HT-29 (cell line): ENCODE results near the gene GTF2A1. TPM values are rescaled to one million over a fixed set of nuclear protein-coding genes. Genes with fewer than 3 reads are reported as not detected.

ENCODE experiments used
- DNase-seq: peaks from one replicate; pipeline ENCODE4 v3.0.0-alpha.2; 2015; ENCODE audit warnings: low spot score
- small RNA-seq: library from RNA; depleted of rRNA; stranded (forward); fragments of <200 nt; gene quantifications from one replicate; pipeline ENCODE3, GENCODE V24; 2014
- total RNA-seq: library from RNA; depleted of rRNA; stranded (reverse); fragments of >200 nt; shearing (Covaris generic); gene quantifications from 2 replicates; pipeline ENCODE4 v1.2.3, GENCODE V29; 2014; rRNA removed

Gene GTF2A1
- total RNA-seq, 1 experiment from 2014 or later = 15.4 TPM

DNA sequence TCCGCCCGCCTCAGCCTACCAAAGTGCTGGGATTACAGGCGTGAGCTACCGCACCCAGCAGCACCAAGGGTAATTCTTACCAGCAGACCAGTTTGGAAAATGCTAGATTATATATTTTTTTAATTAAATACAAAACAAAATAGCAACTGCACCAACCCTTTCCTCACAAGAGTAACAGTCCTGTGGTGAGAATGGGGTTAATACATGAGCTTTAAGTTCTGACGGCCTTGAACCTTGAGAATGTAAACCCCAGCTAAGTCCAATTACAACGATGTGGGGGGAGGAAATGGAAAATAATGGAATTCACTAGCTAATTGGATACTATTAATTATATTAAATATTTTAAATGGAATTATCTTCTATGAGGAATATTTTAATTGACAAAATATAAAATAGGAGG, 82.3 kb downstream of the GTF2A1 start:
- no peak for DNase-seq

DNA sequence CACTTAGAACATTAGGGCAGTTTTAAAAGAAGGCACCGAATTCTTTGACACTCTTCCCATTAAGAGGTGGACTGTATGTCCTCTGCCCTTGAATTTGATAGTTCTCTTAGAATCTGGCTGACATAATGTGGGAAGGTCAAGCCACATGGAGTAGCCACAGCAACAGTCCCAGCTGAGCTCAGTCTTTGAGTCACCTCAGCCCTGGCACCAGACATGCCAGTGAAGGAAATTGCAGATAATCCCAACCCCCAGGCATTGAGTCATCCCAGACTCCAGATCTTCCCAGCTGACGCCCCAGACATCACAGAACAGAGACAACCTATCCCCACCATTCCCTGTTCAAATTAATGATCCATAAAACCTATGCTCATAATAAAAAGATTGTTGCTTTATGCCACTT, 83.4 kb downstream of the GTF2A1 start:
- no peak for DNase-seq

DNA sequence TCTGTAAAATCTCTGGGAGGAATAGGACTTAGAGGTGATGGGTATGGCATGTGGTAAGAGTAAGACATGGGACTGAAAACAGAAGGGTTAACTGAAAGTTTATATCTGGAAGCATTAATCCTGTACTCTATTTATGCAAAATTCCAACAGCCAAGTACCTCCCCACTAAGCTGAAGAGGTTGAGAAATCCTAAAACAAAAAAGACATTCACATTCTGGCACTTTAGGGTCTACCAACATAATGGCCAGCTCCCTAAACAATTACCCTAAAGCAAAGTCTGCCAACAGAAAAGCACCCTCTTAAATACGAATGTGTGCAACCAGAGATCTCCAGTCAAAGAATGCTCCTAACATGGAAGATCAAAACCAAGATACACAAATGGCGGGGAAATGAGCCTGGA, 87.4 kb downstream of the GTF2A1 start:
- no peak for DNase-seq

DNA sequence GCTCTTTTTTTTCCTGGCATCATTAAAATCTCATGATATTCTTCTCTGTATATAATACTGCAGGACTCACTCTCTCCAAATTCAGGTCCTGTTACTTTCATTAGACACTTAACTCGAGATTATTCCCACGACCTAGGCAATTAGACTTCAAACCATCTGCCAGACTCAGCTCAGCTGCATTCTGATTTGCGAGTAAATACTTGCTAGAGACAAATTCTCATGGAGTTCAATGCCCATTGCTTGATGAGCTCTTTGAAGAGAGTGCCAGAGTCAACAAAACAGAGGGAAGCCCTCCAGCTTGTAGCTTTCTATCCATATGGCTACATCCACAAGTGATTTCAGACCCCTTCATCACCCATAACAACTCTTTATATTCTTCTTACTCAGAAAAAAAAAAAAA, 88.3 kb downstream of the GTF2A1 start:
- no peak for DNase-seq

- DNase-seq = no peak
Observed at GRCh38 chr14:81129242-81129641, 91.5 kb downstream of the GTF2A1 start.

DNA sequence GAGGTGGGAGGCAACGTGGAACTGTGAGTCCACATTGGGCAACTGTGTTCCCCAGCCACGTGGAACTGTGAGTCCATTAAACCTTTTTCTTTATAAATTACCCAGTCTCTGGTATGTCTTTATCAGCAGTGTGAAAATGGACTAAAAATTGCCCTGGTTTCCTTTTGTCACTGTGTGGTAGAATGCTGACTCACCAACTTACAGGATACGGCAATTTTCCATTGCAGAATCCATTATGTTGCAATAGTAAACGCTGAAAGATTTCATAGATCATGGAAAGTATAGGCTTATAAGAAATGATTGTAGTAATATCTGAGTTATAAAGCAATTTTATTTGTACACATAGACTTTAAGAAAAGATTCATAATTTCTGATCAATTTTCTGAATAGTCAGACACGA, 93.0 kb downstream of the GTF2A1 start:
- DNase-seq = no peak

GRCh38 chr14:81125536-81125935, 95.2 kb downstream of the GTF2A1 start:
- DNase-seq = no peak

Small RNAs within 50 kb of the gene (small RNA-seq; reads per million reads assigned to genes)
- gene DYNLL1P1 (not detected), gene SNORA79 (0.36 reads per million)

Other genes starting within 250 kb of the GTF2A1 start
- 1.6 and 3.5 TPM in 2 replicates for gene STON2, start 179.4 kb upstream of the GTF2A1 start, total RNA-seq